DOHH2 (cell line): ENCODE results near the gene PNP.

ENCODE experiments used
- H3F3A ChIP-seq: fragments of 200-600 bp; sonication (generic), shearing (Covaris generic); 2 replicates; pipeline ENCODE4 v1.6.0; 2016; ENCODE audit warnings: antibody characterized with exemption, mild to moderate bottlenecking; ENCODE audit not compliant: control insufficient read depth, insufficient read depth
- H3K27ac ChIP-seq: fragments of 200-600 bp; sonication (generic); 2 replicates; pipeline ENCODE4 v1.5.1; 2014; ENCODE audit warnings: low read depth, mild to moderate bottlenecking, low read length, moderate library complexity
- H3K27me3 ChIP-seq: fragments of 200-600 bp; sonication (generic); 2 replicates; pipeline ENCODE4 v1.6.1; 2014; ENCODE audit warnings: mild to moderate bottlenecking, low read length, mixed read lengths; ENCODE audit not compliant: control insufficient read depth
- H3K36me3 ChIP-seq: fragments of 200-600 bp; sonication (generic); 2 replicates; pipeline ENCODE4 v1.6.1; 2014; ENCODE audit warnings: mild to moderate bottlenecking, low read length, moderate library complexity, mixed read lengths; ENCODE audit not compliant: control insufficient read depth
- H3K4me1 ChIP-seq: fragments of 200-600 bp; sonication (generic); 2 replicates; pipeline ENCODE4 v1.6.1; 2014; ENCODE audit warnings: mild to moderate bottlenecking, low read length, mixed read lengths; ENCODE audit not compliant: control insufficient read depth
- H3K4me2 ChIP-seq: fragments of 200-600 bp; sonication (generic); 2 replicates; pipeline ENCODE4 v1.6.0; 2014; ENCODE audit warnings: mild to moderate bottlenecking, low read length, moderate library complexity
- H3K4me3 ChIP-seq: fragments of 200-600 bp; sonication (generic); 2 replicates; pipeline ENCODE4 v1.5.1; 2014; ENCODE audit warnings: mild to moderate bottlenecking, low read length, mixed read lengths
- H3K79me2 ChIP-seq: fragments of 200-600 bp; sonication (generic); 2 replicates; pipeline ENCODE4 v1.6.1; 2014; ENCODE audit warnings: mild to moderate bottlenecking, low read length, mixed read lengths; ENCODE audit not compliant: control insufficient read depth
- H3K9me2 ChIP-seq: fragments of 200-600 bp; sonication (generic); replicated peaks from 2 replicates; pipeline ENCODE4 v1.6.1; 2014; ENCODE audit warnings: mild to moderate bottlenecking, low read length, mixed read lengths; ENCODE audit not compliant: control insufficient read depth
- H3K9me3 ChIP-seq: fragments of 200-600 bp; sonication (generic); 2 replicates; pipeline ENCODE4 v1.6.1; 2014; ENCODE audit warnings: antibody characterized with exemption, low read length, mixed read lengths; ENCODE audit not compliant: control insufficient read depth, insufficient read depth
- H4K20me1 ChIP-seq: fragments of 200-600 bp; sonication (generic); 2 replicates; pipeline ENCODE4 v1.6.0; 2014; ENCODE audit warnings: low read depth, mild to moderate bottlenecking, antibody characterized with exemption, low read length, moderate library complexity; ENCODE audit not compliant: control insufficient read depth, insufficient read depth
- EZH2phosphoT487 ChIP-seq: fragments of 200-600 bp; sonication (generic); IDR thresholded peaks from 2 replicates; pipeline ENCODE4 v1.6.1; 2017; ENCODE audit warnings: borderline replicate concordance, mild to moderate bottlenecking, antibody characterized with exemption, low read length, moderate library complexity, mixed read lengths
- TF ChIP-seq, protein P1 (sequence below): fragments of 200-600 bp; sonication (generic); IDR thresholded peaks from one replicate; pipeline ENCODE4 v1.5.1; 2014; ENCODE audit warnings: antibody characterized with exemption, mild to moderate bottlenecking, low read depth, low read length; ENCODE audit not compliant: poor library complexity, severe bottlenecking

The PNP gene

DNA sequence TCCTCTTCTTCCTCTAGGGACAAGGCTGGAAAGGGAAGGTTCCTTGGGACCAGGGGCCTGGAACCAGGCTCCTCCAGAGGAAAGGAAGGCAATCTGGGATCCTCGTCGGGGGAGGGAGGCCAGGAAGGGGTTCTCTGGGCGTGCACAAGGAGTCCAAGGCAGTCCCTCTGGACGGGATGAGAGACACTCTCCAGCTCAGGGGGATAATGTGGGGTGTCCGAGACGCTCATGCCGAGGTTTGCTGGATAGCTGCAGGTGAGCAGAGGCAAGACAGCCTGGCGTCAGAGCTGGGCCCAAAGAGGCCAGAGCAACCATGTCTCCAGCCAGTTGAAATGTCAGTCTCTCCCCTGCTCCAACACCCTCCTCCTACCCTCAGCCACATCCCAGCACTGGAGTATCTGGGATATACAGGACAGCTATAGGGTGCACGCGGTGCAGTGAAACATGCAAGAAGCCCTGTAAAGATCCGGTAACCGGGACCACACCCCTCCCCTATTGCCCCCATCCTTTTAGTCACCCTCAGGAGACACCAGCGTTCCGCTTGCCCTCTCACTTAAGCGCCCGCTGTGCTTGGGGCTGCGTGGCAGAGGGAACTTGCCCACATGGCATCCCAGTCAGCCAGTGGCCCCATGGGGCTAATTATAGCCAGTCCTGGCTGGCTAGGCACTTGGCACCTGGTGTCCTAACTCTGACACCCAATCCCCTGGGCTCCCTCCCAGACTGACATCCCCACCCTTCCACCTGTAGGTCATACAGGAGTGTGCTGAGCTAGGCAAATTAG, 33.4 kb upstream of the PNP start, which contains the start of gene KLHL33:
Gene KLHL33, minus strand, starts transcription at position 585 of the 781 bp plus-strand sequence. Its CDS starts 355 bp downstream, at position 230.
- Histone ChIP-seq H4K20me1 (no peaks in the 10 kb centered on the region), H3K79me2 (no peaks in the 10 kb centered on the region), H3K27ac (no peak within 1 kb of the TSS), H3K4me1 (peaks cover 21% of the 10 kb centered on the region), H3K27me3 (no peaks in the 10 kb centered on the region), H3K4me3 (no peak within 1 kb of the TSS), H3K9me3 (no peaks in the 10 kb centered on the region), H3K9me2 (no peaks in the 10 kb centered on the region), H3F3A (no peaks in the 10 kb centered on the region), H3K36me3 (no peaks in the 10 kb centered on the region), H3K4me2 (no peak within 1 kb of the TSS)
- TF ChIP-seq, protein P1, sequence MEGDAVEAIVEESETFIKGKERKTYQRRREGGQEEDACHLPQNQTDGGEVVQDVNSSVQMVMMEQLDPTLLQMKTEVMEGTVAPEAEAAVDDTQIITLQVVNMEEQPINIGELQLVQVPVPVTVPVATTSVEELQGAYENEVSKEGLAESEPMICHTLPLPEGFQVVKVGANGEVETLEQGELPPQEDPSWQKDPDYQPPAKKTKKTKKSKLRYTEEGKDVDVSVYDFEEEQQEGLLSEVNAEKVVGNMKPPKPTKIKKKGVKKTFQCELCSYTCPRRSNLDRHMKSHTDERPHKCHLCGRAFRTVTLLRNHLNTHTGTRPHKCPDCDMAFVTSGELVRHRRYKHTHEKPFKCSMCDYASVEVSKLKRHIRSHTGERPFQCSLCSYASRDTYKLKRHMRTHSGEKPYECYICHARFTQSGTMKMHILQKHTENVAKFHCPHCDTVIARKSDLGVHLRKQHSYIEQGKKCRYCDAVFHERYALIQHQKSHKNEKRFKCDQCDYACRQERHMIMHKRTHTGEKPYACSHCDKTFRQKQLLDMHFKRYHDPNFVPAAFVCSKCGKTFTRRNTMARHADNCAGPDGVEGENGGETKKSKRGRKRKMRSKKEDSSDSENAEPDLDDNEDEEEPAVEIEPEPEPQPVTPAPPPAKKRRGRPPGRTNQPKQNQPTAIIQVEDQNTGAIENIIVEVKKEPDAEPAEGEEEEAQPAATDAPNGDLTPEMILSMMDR, result no peak
- TF ChIP-seq EZH2phosphoT487, result no peak

DNA sequence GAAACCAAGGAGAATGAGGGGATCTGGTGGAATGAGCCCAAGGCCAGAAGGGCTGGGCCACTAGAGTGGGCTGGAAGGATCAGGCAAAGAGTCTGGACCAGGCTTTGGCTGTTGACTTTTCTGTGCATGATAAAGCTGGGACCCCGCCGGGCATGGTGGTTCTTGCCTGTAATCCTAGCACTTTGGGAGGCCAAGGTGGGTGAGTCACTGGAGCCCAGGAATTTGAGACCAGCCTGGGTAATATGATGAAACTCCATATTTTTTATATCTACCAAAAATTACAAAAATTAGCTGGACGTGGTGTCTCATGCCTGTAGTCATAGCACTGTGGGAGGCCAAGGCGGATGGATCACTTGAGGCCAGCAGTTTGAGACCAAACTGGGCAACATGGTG, 32.8 kb upstream of the PNP start:
- Histone ChIP-seq H3K36me3 (no peaks in the 10 kb centered on the region), H3K27me3 (no peaks in the 10 kb centered on the region), H3F3A (no peaks in the 10 kb centered on the region), H3K9me2 (no peaks in the 10 kb centered on the region), H3K9me3 (no peaks in the 10 kb centered on the region), H3K4me3 (no peak overlapping the region), H3K4me2 (no peak overlapping the region), H3K79me2 (no peaks in the 10 kb centered on the region), H4K20me1 (no peaks in the 10 kb centered on the region), H3K27ac (no peak overlapping the region), H3K4me1 (peaks cover 26% of the 10 kb centered on the region)
- TF ChIP-seq EZH2phosphoT487, result no peak
- TF ChIP-seq, protein P1, result no peak

DNA sequence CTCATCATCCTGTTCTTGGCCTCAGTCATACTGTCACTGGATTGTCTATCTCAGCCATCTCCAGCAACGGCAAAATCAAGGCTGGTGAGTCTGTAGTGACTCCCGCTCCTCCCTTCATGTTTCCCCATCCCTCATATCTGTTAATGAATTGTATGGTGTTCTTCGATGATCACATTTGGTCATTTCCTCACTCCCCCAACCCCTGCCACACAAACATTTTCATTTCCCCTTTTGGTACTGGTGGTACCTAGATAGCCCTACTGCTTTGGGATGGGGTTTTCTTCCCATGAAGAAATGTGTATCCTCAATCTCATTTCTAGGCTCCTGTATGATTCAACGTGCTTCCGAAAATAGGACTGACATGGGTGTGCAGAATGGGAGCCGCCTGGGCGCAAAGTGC, 30.5 kb upstream of the PNP start:
- Histone ChIP-seq H3K9me3 (no peaks in the 10 kb centered on the region), H3K9me2 (no peaks in the 10 kb centered on the region), H3K27ac (no peak overlapping the region), H3K4me3 (no peak overlapping the region), H4K20me1 (no peaks in the 10 kb centered on the region), H3K4me2 (no peak overlapping the region), H3K4me1 (peaks cover 26% of the 10 kb centered on the region), H3F3A (no peaks in the 10 kb centered on the region), H3K79me2 (no peaks in the 10 kb centered on the region), H3K36me3 (no peaks in the 10 kb centered on the region), H3K27me3 (no peaks in the 10 kb centered on the region)
- TF ChIP-seq EZH2phosphoT487, result no peak
- TF ChIP-seq, protein P1, result no peak
